Chondrocyte (in vitro differentiated cells): Measurements from ENCODE around the gene TDRKH. TPM values are rescaled to one million over a fixed set of nuclear protein-coding genes. Genes with fewer than 3 reads are reported as not detected.

Experiments
- DNase-seq: peaks from one replicate; pipeline ENCODE4 v3.0.0; 2021; ENCODE audit warnings: mixed read lengths, low spot score
- H3K27ac Mint-ChIP-seq: one replicate; pipeline ENCODE4 v1.8.0; 2021; ENCODE audit warnings: mild to moderate bottlenecking, moderate library complexity, mixed read lengths; ENCODE audit not compliant: unreplicated experiment
- H3K27me3 Mint-ChIP-seq: 2 replicates; pipeline ENCODE4 v1.8.0; 2021; ENCODE audit warnings: low read depth, mixed read lengths
- H3K36me3 Mint-ChIP-seq: 2 replicates; pipeline ENCODE4 v1.8.0; 2021; ENCODE audit warnings: low read depth, mixed read lengths
- H3K4me1 Mint-ChIP-seq: 2 replicates; pipeline ENCODE4 v1.8.0; 2021; ENCODE audit warnings: low read depth, mild to moderate bottlenecking, mixed read lengths
- H3K4me3 Mint-ChIP-seq: one replicate; pipeline ENCODE4 v1.8.0; 2021; ENCODE audit warnings: mild to moderate bottlenecking, moderate library complexity, mixed read lengths; ENCODE audit not compliant: unreplicated experiment
- H3K9me3 Mint-ChIP-seq: 2 replicates; pipeline ENCODE4 v1.8.0; 2021; ENCODE audit warnings: low read depth, mixed read lengths
- CTCF ChIP-seq: fragments of 200-600 bp; sonication (generic); IDR thresholded peaks from 2 replicates; pipeline ENCODE4 v1.5.0; 2021; ENCODE audit warnings: antibody characterized with exemption, mild to moderate bottlenecking, moderate library complexity
- total RNA-seq: library from RNA; stranded (reverse); gene quantifications from 3 replicates; pipeline ENCODE4 v1.2.1, GENCODE V29; 2021

TDRKH gene
- total RNA-seq, 1 donor from 2014 or later, result 6.8 TPM

GRCh38 chr1:151816548-151817352, 26.4 kb upstream of the TDRKH start:
- no peaks in the 10 kb centered on the region for H3K36me3 Mint-ChIP-seq
- H3K9me3 Mint-ChIP-seq, result no peaks in the 10 kb centered on the region
- TF ChIP-seq CTCF, result no peak
- no peak overlapping the region for H3K4me3 Mint-ChIP-seq
- peaks cover 23% of the 10 kb centered on the region for H3K27me3 Mint-ChIP-seq
- no peak for DNase-seq
- no peaks in the 10 kb centered on the region for H3K4me1 Mint-ChIP-seq
- no peak overlapping the region for H3K27ac Mint-ChIP-seq

- Mint-ChIP-seq H3K36me3 (no peaks in the 10 kb centered on the region), H3K4me1 (no peaks in the 10 kb centered on the region), H3K9me3 (no peaks in the 10 kb centered on the region), H3K27me3 (peaks cover 27% of the 10 kb centered on the region), H3K4me3 (no peak overlapping the region), H3K27ac (no peak overlapping the region)
- TF ChIP-seq CTCF, result no peak
- DNase-seq, result no peak
Measured at GRCh38 chr1:151815716-151816327, 25.5 kb upstream of the TDRKH start.

- no peak for TF ChIP-seq CTCF
- Mint-ChIP-seq H3K9me3 (no peaks in the 10 kb centered on the region), H3K4me1 (no peaks in the 10 kb centered on the region), H3K36me3 (no peaks in the 10 kb centered on the region), H3K27me3 (peaks cover 28% of the 10 kb centered on the region), H3K4me3 (no peak overlapping the region), H3K27ac (no peak overlapping the region)
- no peak for DNase-seq
Measured at GRCh38 chr1:151814971-151815545, 24.8 kb upstream of the TDRKH start.

- Mint-ChIP-seq H3K4me3 (no peak overlapping the region), H3K27ac (no peak overlapping the region), H3K4me1 (no peaks in the 10 kb centered on the region), H3K9me3 (no peaks in the 10 kb centered on the region), H3K36me3 (no peaks in the 10 kb centered on the region), H3K27me3 (peaks cover 31% of the 10 kb centered on the region)
- no peak for TF ChIP-seq CTCF
- no peak for DNase-seq
Measured at GRCh38 chr1:151814426-151814825, 24.1 kb upstream of the TDRKH start.

- no peak for DNase-seq
- Mint-ChIP-seq H3K4me3 (no peak overlapping the region), H3K27me3 (peaks cover 33% of the 10 kb centered on the region), H3K27ac (no peak overlapping the region), H3K9me3 (no peaks in the 10 kb centered on the region), H3K4me1 (no peaks in the 10 kb centered on the region), H3K36me3 (no peaks in the 10 kb centered on the region)
- no peak for TF ChIP-seq CTCF
Measured at GRCh38 chr1:151813271-151813977, 23.1 kb upstream of the TDRKH start.
